Measurements from ENCODE around the gene PLCB1.
"Not testable (repeated sequence)": the region's sequence is repeated elsewhere in the genome, so short reads cannot be mapped to it uniquely, and the experiment has no call there.

Gene PLCB1

DNA sequence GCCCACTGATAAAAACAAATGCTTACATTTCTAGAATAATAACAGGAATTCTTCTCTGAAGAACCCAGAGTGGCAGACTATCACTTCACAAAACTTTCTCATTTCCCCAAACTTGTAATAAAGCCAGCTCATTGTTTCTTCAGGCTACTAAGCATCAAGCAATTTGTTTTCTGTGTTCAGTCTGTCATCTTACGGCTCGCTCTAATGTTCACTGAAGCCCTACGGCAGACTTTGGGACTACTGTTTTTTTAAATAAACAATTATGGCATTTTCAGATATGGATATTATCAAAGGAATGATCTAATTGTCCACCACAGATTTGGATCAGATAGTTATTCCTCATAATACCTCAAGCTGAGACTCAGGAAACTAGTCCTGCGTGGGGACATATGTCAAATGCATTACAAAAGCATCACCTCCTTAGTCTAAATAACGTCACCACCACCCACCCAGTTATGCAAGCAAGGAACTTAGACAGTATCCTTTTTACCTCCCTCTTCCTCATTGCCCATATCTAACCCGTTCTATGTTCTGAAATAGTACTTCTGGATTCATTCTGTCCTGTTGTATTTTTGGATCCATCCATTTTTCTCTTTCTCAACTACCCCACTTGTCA, 415.1 kb downstream of the PLCB1 start:
- DNase-seq (ENCODE audit: low read depth) = no peak

- DNase-seq (ENCODE audit: low read depth) = no peak
Observed at GRCh38 chr20:8547968-8548588, 416.0 kb downstream of the PLCB1 start.

GRCh38 chr20:8549192-8549591, 417.1 kb downstream of the PLCB1 start:
- no peak for DNase-seq (ENCODE audit: low read depth)

DNA sequence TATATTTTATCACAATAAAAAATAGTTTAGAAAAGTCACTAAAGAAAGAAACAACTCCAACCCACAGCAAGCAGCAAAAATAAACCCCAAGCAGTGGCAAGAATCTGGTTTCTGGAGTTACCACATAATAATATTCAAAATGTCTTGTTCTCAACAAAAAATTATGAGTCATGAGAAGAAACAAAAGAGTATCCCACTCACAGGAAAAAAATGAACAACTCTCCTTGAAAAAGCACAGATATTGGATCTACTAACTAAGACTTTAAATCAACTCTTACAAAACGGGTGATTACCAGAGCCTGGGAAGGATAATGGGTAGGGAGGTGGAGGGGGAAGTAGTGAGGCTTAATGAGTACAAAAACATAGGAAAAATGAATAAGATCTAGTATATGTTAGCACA, 425.6 kb downstream of the PLCB1 start:
- DNase-seq (ENCODE audit: low read depth) = no peak

GRCh38 chr20:8562356-8562755, 430.3 kb downstream of the PLCB1 start:
- no peak for DNase-seq (ENCODE audit: low read depth)

GRCh38 chr20:8568075-8568474, 436.0 kb downstream of the PLCB1 start:
- no peak for DNase-seq (ENCODE audit: low read depth)

DNA sequence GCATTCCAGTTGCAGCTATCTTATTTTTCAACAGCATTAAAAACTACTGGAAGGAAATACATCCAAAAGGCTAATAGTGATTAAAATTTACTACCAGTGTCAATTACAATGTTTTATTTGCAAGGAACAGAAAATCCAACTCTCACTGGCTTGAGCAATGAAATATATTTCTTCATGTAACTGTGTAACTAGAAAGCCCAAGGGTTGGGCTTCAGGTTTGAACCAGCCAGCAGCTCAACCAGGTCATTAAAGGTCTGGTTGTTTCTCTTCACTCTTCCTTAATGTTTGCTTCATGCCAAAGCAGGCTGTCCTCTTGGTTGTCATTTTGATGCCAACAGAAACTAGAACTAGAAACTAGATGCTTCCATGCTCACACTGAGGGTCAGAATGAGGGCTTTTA, 437.7 kb downstream of the PLCB1 start:
- no peak for DNase-seq (ENCODE audit: low read depth)

GRCh38 chr20:8571611-8572010, 439.5 kb downstream of the PLCB1 start:
- DNase-seq (ENCODE audit: low read depth) = no peak

- DNase-seq (ENCODE audit: low read depth) = no peak
Observed at GRCh38 chr20:8573686-8574085, 441.6 kb downstream of the PLCB1 start.

DNA sequence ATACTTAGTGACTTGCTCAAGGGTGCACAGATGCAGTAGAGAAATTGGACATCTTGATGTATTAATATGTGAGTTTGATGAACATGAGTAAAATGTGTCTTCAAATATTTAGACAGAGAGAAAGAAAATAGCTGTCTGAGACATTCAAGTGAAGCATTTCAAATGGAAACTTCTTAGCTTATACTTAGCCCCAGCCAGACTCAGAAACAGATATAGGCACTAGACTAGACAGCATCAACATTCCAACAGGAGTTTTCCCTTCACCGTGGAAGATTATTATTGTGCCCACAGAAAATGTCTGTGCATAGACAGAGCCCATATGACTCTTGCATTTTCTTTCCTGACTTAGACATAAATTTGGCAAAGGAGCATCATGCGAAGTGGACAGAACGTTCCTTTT, 443.0 kb downstream of the PLCB1 start:
- no peak for DNase-seq (ENCODE audit: low read depth)

- DNase-seq (ENCODE audit: low read depth) = no peak
Observed at GRCh38 chr20:8578161-8578865, 446.2 kb downstream of the PLCB1 start.

GRCh38 chr20:8579035-8579434, 447.0 kb downstream of the PLCB1 start:
- DNase-seq (ENCODE audit: low read depth) = no peak

DNA sequence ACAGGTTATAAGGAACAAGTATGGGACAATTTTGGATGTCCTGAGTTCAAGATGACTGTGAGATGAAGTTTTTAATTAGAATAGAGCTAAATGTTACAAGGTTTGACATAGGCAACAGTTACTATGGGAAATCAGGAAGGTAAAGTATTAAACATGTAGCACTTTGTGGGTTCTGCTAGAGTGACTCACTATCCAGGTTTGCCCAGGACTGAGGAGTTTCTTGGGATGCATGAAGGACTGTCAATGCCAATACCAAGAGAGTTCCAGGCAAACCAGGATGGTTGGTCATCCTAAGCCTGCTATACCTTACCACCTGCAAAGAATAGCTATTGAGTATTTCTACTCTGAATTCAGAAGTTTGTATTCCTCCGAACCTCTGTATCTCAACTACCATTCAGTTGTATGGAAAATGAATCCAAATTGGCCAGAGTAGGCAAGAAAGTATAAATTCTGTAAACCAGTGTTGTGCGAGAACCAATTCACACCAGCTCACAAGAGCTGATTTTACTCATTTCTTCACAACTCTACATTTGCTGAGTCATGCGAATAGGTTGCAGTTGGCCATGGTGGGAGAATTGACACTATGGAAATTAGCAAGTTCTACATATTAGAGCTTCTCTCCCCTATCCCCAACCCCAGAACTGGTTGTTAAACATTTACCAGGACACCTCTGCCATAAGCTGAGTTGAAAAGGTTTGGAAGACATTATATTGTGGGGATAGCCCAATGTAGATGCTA, 449.5 kb downstream of the PLCB1 start:
- no peak for DNase-seq (ENCODE audit: low read depth)

DNA sequence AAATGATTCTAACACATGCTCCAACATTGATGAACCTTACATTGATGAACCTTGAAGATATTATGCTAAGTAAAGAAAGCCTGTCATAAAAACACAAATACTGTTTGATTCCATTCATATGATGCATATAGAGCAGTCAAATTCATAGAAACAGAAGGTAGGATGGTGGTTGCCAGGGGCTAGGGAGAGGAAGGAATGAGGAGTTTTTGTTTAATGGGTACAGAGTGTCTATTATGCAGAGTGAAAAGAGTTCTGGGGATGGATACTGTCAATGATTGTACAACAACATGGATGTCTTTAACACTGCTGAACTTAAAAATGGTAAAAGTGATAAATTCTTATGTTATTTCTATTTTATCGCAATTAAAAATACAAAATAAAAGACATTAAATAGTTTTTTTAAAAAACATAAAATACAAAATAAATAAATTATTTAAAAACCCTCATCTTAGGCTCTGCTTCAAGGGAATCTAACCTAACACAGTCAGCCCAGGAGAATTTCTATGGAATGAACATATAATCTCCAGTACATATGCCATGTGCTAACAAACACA, 451.0 kb downstream of the PLCB1 start:
- DNase-seq (ENCODE audit: low read depth) = no peak

DNA sequence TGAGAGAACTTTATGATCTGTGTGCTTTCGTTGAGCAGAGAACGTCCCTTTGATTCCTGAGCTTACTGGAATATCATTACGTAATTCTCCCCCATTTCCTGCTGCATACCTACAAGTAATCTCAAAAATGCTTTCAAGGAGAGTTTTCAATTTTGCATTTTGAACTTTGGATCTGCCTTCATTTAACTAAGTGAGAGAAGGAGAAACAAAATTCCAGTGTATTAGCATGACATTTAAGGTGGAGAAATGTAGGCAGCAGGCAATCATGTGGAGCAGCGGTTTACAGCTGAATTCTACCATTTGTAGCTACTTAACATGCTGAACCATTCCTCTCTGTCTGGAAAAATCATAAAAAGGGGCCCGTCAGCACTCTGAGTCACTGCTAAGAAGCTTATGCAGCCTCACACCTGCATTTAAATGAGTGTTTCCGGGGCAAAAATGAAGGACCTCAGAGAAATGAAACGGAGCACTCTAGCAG, 451.5 kb downstream of the PLCB1 start:
- DNase-seq (ENCODE audit: low read depth) = no peak

DNA sequence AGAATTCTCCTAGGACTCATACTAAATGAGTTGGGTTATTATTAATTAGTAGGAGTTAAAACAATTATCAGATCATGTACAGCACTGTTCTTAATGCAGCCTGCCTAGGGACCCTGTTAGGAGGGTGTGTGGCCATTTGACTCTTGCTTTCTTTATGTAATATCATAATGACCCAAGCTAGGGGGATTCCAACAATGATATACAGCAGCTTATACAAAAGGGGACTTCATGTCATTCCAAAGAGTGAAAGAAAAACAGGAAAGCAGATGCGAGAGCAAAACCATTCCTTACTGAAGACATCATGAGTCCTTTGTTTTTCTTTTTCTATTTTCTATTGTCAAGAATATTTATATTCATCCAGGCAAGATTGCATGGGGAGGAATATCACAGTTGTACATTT, 455.2 kb downstream of the PLCB1 start:
- DNase-seq (ENCODE audit: low read depth) = no peak

- no peak for DNase-seq (ENCODE audit: low read depth)
Observed at GRCh38 chr20:8587810-8588209, 455.7 kb downstream of the PLCB1 start.

DNA sequence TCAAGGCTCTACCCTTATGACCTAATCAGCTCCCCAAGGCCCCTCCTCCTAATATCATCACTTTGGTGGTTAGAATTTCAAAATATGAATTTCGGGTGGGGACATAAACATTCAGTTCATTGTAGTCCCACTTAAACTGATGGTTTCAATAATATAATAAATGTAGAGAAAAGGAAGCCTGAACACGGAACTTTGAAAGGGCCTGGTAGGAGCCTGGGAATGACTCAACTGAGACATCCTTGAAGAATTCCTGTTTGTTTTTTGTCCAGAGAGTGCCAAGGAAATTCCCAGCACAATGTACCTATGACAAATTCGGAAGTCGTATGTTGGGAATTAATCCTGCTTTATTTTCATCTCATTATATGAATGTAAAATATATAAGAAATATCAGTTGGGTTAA, 457.9 kb downstream of the PLCB1 start:
- DNase-seq (ENCODE audit: low read depth) = no peak

- DNase-seq (ENCODE audit: low read depth) = not testable (repeated sequence)
Observed at GRCh38 chr20:8600910-8601541, 469.0 kb downstream of the PLCB1 start.

- DNase-seq (ENCODE audit: low read depth) = no peak
Observed at GRCh38 chr20:8601542-8601912, 469.5 kb downstream of the PLCB1 start.

DNA sequence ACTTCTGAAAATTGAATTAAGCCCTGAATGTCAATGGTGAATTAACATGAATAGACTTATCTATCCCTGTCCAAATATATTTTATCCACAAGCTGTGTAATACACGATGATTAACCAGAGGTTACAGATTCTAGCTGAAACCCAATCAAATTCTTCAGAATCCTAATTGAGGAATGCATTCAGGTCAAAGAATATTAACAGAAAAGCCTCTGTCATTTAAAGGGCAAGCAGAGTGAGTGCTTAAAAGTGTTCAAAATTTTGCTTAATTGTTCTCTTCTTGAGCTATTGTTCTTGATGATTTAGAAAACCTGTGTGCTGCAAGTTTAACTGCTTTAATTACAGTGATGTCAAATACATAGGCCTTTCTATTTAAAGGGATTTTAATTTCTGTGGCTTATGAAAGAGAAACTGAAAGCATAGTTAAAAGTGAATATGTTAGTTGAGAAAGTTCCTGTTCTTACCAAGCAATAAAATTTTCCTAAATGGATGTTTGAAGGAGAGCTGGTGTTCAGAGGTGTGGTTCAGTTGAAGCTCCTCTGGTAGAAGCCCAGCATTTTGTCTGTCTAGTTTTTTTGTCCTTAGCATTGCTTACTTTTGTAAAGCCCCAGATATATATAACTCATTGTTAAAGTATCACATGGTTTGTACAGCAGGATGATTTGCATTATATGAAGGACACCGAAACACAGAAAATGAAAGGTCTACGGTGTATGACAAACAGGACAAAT, 470.5 kb downstream of the PLCB1 start:
- DNase-seq (ENCODE audit: low read depth) = no peak

Measured in stimulated activated CD8-positive, alpha-beta memory T cell treated with anti-CD3 and anti-CD28 coated beads, Interleukin-15, amount 100 ng/mL, for 24 hours (primary cell).